Liver (tissue), 9 donors: Measurements from ENCODE around the gene MAP6D1. TPM values are rescaled to one million over a fixed set of nuclear protein-coding genes. Genes with fewer than 3 reads are reported as not detected.

Experiments used
- DNase-seq: peaks from one replicate; pipeline ENCODE4 v3.0.0-alpha.2; 2017; ENCODE audit warnings: low spot score
- H3K27ac ChIP-seq, 2 donors: one replicate each; pipeline ENCODE4 v1.7.0; 2013; ENCODE audit warnings: inconsistent platforms in 2 of 2, low read length in 2 of 2, control low read depth in 1 of 2, low read depth in 1 of 2, mild to moderate bottlenecking in 1 of 2
- H3K27me3 ChIP-seq, 4 donors: one replicate each; pipeline versions ENCODE4 v1.6.1 to v1.7.0; 2013; ENCODE audit warnings: low read length in 3 of 4, inconsistent platforms in 1 of 4, mild to moderate bottlenecking in 1 of 4, moderate library complexity in 1 of 4; ENCODE audit not compliant: control insufficient read depth in 4 of 4, insufficient read depth in 4 of 4
- H3K36me3 ChIP-seq, 4 donors: one replicate each; pipeline versions ENCODE4 v1.6.1 to v1.7.0; 2013; ENCODE audit warnings: low read length in 3 of 4, mild to moderate bottlenecking in 3 of 4, low read depth in 1 of 4, moderate library complexity in 1 of 4; ENCODE audit not compliant: control insufficient read depth in 4 of 4, insufficient read depth in 3 of 4
- H3K4me1 ChIP-seq, 4 donors: one replicate each; pipeline versions ENCODE4 v1.6.1 to v1.7.0; 2013; ENCODE audit warnings: low read length in 3 of 4, mild to moderate bottlenecking in 3 of 4, moderate library complexity in 1 of 4; ENCODE audit not compliant: control insufficient read depth in 4 of 4, insufficient read depth in 4 of 4
- H3K4me3 ChIP-seq, 3 donors: one replicate each; pipeline versions ENCODE4 v1.6.1 to v1.7.0; 2013; ENCODE audit warnings: low read length in 3 of 3, control low read depth in 1 of 3, low read depth in 1 of 3, mild to moderate bottlenecking in 1 of 3
- H3K9ac ChIP-seq, 2 donors: one replicate each; pipeline ENCODE4 v1.7.0; 2013; ENCODE audit warnings: low read length in 2 of 2, mild to moderate bottlenecking in 2 of 2, moderate library complexity in 2 of 2, control low read depth in 1 of 2, low read depth in 1 of 2
- H3K9me3 ChIP-seq, 4 donors: one replicate each; pipeline versions ENCODE4 v1.6.1 to v1.7.0; 2013; ENCODE audit warnings: low read length in 3 of 4; ENCODE audit not compliant: control insufficient read depth in 4 of 4
- EGR1 ChIP-seq, 2 donors: IDR thresholded peaks; 2 replicates each; pipeline ENCODE4 v1.6.1; 2016 to 2018; ENCODE audit warnings: antibody characterized with exemption in 2 of 2, low read depth in 2 of 2
- FOXA1 ChIP-seq: IDR thresholded peaks from 2 replicates; pipeline ENCODE4 v1.6.1; 2016; ENCODE audit warnings: antibody characterized with exemption
- FOXA2 ChIP-seq: IDR thresholded peaks from 2 replicates; pipeline ENCODE4 v1.6.1; 2016; ENCODE audit warnings: antibody characterized with exemption
- GABPA ChIP-seq, 2 donors: IDR thresholded peaks in 1 of 2; conservative IDR thresholded peaks in 1 of 2; 2 replicates each; pipeline ENCODE4 v1.6.1; 2016; ENCODE audit warnings: antibody characterized with exemption in 2 of 2, mild to moderate bottlenecking in 1 of 2, moderate library complexity in 1 of 2
- HNF4A ChIP-seq, 2 donors: conservative IDR thresholded peaks; 2 replicates each; pipeline ENCODE4 v1.6.1; 2016; ENCODE audit warnings: antibody characterized with exemption in 2 of 2, mild to moderate bottlenecking in 2 of 2
- HNF4G ChIP-seq: IDR thresholded peaks from 2 replicates; pipeline ENCODE4 v1.6.1; 2016; ENCODE audit warnings: antibody characterized with exemption
- JUND ChIP-seq, 2 donors: IDR thresholded peaks; 2 replicates each; pipeline ENCODE4 v1.6.1; 2016; ENCODE audit warnings: antibody characterized with exemption in 2 of 2
- MAX ChIP-seq: IDR thresholded peaks from 2 replicates; pipeline ENCODE4 v1.6.1; 2016; ENCODE audit warnings: antibody characterized with exemption
- NR2F2 ChIP-seq: IDR thresholded peaks from 2 replicates; pipeline ENCODE4 v1.6.1; 2016; ENCODE audit warnings: antibody characterized with exemption
- RAD21 ChIP-seq, 2 donors: IDR thresholded peaks; 2 replicates each; pipeline ENCODE4 v1.6.1; 2016; ENCODE audit warnings: antibody characterized with exemption in 2 of 2, mild to moderate bottlenecking in 2 of 2
- REST ChIP-seq: IDR thresholded peaks from 2 replicates; pipeline ENCODE4 v1.6.1; 2016; ENCODE audit warnings: antibody characterized with exemption, mild to moderate bottlenecking
- RXRA ChIP-seq, 2 donors: IDR thresholded peaks; 2 replicates each; pipeline ENCODE4 v1.6.1; 2017 to 2018; ENCODE audit warnings: antibody characterized with exemption in 2 of 2, mild to moderate bottlenecking in 1 of 2
- SP1 ChIP-seq: IDR thresholded peaks from 2 replicates; pipeline ENCODE4 v1.6.1; 2018; ENCODE audit warnings: antibody characterized with exemption, mild to moderate bottlenecking
- TAF1 ChIP-seq: conservative IDR thresholded peaks from 2 replicates; pipeline ENCODE4 v1.6.1; 2016; ENCODE audit warnings: antibody characterized with exemption, mild to moderate bottlenecking
- YY1 ChIP-seq: IDR thresholded peaks from 2 replicates; pipeline ENCODE4 v1.6.1; 2016; ENCODE audit warnings: antibody characterized with exemption, mild to moderate bottlenecking
- ZBTB33 ChIP-seq: IDR thresholded peaks from 2 replicates; pipeline ENCODE4 v1.6.1; 2016; ENCODE audit warnings: antibody characterized with exemption
- WGBS: extraction: QIAGEN DNeasy Blood & Tissue Kit; methylation state at CpG from one replicate; pipeline ENCODE4 v1.1.7; 2013; 5-methylcytosine and 5-hydroxymethylcytosine counted together
- polyA plus RNA-seq, 2 donors: library from polyadenylated mRNA; stranded (reverse) in 1 of 2; unstranded in 1 of 2; fragments of 200-250 nt in 1 of 2; fragments of >200 nt in 1 of 2; fragmentation: Nextera tagmentation in 1 of 2; extraction: Ambion mirVana in 1 of 2; gene quantifications; one replicate each; pipeline versions ENCODE4 v1.2.1 to v1.2.3, GENCODE V29; 2013 to 2015
- total RNA-seq, 2 donors: library from RNA; depleted of rRNA; stranded (reverse); fragments of >200 nt; gene quantifications; one replicate each; pipeline ENCODE4 v1.2.3, GENCODE V29; 2014
- TF ChIP-seq, protein P1 (sequence below): fragments of 150-350 bp; IDR thresholded peaks from 2 replicates; pipeline ENCODE4 v1.5.1; 2017; ENCODE audit warnings: improper control_type of control experiment, low read depth, low read length; ENCODE audit not compliant: missing input control
- TF ChIP-seq, protein P2 (sequence below): IDR thresholded peaks from 2 replicates; pipeline ENCODE4 v1.6.1; 2016; ENCODE audit warnings: antibody characterized with exemption
- donor health status: healthy.
- donor health status: healthy.
- donor health status: healthy.
- donor health status: healthy.
- donor health status: healthy.

Gene MAP6D1
- total and polyA plus RNA-seq, 4 donors = 0.06 to 0.33 (median 0.19) TPM; not detected in 1

DNA sequence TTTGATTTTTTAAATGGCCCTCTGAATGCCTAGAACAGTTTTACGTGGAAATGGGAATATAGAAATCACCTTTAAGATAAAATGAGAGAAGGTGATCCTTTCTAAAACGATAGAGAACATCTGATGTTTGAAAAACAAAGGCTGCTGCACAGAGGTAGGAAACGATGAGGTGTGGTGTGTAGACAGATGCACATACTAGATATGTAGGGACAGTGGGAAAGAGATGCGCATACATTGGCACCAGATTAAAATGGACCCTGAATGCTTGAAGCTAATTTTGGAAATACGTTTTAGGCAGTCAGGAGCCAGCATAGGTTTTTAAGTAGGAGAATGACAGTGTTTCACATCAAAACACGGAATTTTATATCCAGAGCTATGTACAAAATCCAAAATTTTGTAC, 29.0 kb downstream of the MAP6D1 start:
- no peaks in the 10 kb centered on the region for H3K4me1 ChIP-seq
- no peak overlapping the region for H3K27ac ChIP-seq
- 87% methylated on average over 6 of the region's 6 CpGs for WGBS
- H3K9me3 ChIP-seq = no peaks in the 10 kb centered on the region
- peaks cover 4 to 28% (median 10%) of the 10 kb centered on the region in 4 donors for H3K36me3 ChIP-seq
- no peaks in the 10 kb centered on the region for H3K27me3 ChIP-seq
- H3K9ac ChIP-seq = no peak overlapping the region
- no peak for DNase-seq
- TF ChIP-seq JUND (IDR thresholded peaks at IDR 0.05) = no peak
- no peak for TF ChIP-seq GABPA (IDR thresholded peaks at IDR 0.05 in 1 of 2, conservative IDR thresholded peaks at IDR 0.05 in 1 of 2)
- TF ChIP-seq REST = no peak
- H3K4me3 ChIP-seq = no peak overlapping the region

GRCh38 chr3:183794452-183794851, 30.9 kb downstream of the MAP6D1 start:
- Histone ChIP-seq H3K27me3 (no peaks in the 10 kb centered on the region), H3K4me3 (no peak overlapping the region), H3K4me1 (no peaks in the 10 kb centered on the region), H3K36me3 (peaks cover 5 to 22% (median 13%) of the 10 kb centered on the region in 4 donors), H3K9ac (no peak overlapping the region), H3K9me3 (no peaks in the 10 kb centered on the region), H3K27ac (no peak overlapping the region)
- no peak for DNase-seq
- no peak for TF ChIP-seq REST
- no peak for TF ChIP-seq FOXA1
- TF ChIP-seq, protein P1, sequence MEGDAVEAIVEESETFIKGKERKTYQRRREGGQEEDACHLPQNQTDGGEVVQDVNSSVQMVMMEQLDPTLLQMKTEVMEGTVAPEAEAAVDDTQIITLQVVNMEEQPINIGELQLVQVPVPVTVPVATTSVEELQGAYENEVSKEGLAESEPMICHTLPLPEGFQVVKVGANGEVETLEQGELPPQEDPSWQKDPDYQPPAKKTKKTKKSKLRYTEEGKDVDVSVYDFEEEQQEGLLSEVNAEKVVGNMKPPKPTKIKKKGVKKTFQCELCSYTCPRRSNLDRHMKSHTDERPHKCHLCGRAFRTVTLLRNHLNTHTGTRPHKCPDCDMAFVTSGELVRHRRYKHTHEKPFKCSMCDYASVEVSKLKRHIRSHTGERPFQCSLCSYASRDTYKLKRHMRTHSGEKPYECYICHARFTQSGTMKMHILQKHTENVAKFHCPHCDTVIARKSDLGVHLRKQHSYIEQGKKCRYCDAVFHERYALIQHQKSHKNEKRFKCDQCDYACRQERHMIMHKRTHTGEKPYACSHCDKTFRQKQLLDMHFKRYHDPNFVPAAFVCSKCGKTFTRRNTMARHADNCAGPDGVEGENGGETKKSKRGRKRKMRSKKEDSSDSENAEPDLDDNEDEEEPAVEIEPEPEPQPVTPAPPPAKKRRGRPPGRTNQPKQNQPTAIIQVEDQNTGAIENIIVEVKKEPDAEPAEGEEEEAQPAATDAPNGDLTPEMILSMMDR = no peak
- TF ChIP-seq NR2F2 = no peak
- TF ChIP-seq YY1 = no peak
- TF ChIP-seq, protein P2, sequence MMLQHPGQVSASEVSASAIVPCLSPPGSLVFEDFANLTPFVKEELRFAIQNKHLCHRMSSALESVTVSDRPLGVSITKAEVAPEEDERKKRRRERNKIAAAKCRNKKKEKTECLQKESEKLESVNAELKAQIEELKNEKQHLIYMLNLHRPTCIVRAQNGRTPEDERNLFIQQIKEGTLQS = no peak
- no peak for TF ChIP-seq RAD21 (IDR thresholded peaks at IDR 0.05)
- no peak for TF ChIP-seq HNF4A (conservative IDR thresholded peaks at IDR 0.05)
- TF ChIP-seq GABPA (IDR thresholded peaks at IDR 0.05 in 1 of 2, conservative IDR thresholded peaks at IDR 0.05 in 1 of 2) = no peak
- TF ChIP-seq TAF1 = no peak
- TF ChIP-seq EGR1 (IDR thresholded peaks at IDR 0.05; ENCODE audit: low read depth in 2 of 2) = no peak
- no peak for TF ChIP-seq HNF4G
- TF ChIP-seq FOXA2 = no peak
- TF ChIP-seq ZBTB33 = no peak
- no peak for TF ChIP-seq JUND (IDR thresholded peaks at IDR 0.05)
- TF ChIP-seq MAX = no peak
- TF ChIP-seq SP1 = no peak
- TF ChIP-seq RXRA (IDR thresholded peaks at IDR 0.05) = no peak
- WGBS = 96% methylated on average over 4 of the region's 4 CpGs
